ENCODE measurements around the gene ZNRD2.

Gene ZNRD2

DNA sequence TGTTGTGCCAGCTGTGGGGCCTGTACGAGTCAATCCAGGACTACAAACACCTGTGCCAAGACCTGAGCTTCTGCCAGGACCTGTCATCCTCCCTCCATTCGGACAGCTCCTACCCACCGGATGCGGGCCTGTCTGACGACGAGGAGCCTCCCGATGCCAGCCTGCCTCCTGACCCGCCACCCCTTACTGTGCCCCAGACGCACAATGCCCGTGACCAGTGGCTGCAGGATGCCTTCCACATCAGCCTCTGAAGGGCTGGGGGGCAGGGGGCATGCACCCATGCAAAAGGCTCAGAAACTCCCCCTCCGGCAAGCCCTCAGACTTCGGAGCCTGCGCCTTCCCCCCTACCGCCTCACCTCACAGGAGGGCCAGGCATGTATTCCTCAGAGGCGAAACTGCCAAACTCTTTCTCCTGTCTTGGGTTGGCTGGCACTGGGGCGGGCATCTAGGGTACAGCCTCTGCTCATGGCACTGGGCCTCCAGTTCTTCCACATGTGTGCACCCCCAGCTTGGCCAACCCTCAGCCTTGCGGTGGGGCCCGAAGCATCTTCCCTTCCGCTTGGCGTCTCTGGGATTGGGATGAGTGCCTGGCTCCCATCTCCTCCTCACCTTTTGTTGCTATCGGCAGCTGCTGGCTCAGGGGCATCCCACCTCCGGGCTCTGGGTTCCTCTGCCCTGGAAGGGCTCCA lies 3.3 kb downstream of the ZNRD2 start:
- no peak for DNase-seq (ENCODE audit: low read depth in 2 of 2, low spot score in 1 of 2)

DNA sequence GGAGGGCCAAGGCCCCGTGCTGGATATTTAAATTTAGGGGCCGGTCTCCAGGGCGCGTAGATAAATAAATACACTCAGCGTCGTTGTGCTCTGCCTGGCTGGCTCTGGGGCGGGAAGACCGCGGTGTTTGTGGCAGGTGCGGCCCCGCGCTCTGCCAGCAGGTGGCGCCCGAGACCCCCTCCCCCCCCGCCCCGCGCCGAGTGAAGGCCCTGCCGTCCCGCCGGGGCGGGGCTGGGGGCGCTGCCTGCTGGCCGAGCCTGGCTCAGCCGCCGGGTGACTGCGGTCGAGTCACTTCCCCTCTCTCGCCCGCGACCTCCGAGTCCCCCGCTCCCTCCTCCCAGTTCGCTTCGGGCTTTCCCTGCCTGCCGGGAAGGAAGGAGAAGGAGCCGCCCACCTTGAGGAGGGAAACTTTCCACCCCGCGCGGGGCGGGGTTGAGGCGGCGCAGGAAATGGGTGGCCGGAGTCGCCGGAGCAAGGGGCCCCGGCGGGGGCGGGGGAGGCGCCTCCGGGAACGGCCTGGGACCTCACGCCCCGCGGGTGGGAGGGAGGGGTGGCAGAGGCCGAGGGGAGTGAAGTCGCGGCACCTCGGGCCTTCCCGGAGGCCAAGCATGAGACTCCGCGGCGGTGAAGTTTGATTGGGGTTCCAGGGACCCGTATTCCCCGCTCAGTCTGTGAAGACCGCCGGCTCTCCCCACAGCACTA lies 4.0 kb downstream of the ZNRD2 start:
- peak; percentile 55 to 77 for DNase-seq (ENCODE audit: low read depth in 2 of 2, low spot score in 1 of 2)

DNA sequence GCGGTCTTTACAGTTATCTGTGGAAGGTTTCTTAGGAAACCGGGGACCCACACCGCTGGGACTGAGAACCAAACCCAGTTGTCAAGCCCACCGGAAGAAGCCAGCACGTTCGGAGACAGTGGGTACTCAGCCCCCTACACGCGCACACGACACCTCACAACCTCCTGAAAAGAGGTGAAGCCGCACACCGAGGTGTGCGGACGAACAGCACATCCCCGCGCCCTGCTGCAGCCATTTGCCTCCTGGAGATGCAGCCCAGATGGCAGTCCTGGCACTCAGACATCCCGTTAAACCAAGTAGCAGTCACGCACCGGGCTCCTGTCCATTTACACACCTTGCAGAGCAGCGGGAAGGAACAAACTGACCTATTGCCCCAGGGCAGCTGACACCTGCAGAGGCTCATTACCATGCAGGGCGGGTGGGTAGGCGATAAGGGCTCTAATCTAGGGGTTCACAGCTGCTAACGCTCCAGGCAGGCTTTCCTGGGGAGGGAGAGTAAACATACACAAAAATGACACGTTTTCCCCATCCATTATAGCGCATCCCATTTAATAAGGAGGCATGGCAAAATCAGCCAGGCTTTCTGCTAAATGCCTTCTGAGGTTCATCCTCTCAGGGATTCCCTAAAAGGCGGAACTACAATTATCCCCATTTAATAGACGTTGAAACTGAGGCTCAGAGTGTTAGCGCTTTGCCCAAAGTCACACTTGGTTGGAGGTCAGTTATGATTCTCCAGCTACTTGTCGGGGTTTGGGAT lies 4.7 kb downstream of the ZNRD2 start:
- no peak for DNase-seq (ENCODE audit: low read depth in 2 of 2, low spot score in 1 of 2)

DNA sequence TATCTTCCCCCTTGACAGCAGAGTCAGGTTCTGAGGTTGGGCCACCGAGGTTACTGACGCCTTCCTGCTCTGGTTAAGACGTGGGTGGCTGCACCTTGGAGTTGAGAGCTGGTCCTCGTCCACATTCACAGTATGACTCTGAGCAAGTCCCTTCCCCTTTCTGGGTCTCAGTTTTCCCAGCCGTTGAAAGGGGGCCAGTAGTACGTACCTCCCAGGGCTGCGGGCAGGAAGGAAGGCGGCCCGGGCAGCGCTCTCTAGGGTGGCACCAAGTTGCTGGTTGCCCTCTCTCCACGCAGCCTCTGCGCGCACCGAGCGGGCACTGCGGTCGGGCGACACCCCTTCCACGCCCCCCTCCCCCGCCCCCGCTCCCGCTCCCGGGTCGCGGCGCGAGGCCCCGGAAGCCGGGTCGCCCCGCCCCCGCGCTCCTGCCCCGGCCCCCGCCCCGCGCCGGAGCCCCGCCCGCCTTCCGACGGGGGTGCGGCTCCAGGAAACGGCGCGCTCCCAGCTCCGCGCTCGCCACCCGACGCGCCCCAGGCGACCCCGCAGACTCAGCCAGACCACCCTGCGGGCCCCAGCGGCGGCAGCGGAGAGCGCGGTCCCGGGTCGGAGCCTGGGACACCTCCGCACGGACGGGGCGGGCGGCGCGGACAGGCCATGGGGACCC lies 5.4 kb downstream of the ZNRD2 start, which contains the start of gene EHBP1L1:
EHBP1L1 (plus strand) TSS at position 486 of the 664 bp plus-strand sequence. CDS start 250 bp downstream, outside the sequence.
- DNase-seq (ENCODE audit: low read depth in 2 of 2, low spot score in 1 of 2), result peak; percentile 37 to 53

DNA sequence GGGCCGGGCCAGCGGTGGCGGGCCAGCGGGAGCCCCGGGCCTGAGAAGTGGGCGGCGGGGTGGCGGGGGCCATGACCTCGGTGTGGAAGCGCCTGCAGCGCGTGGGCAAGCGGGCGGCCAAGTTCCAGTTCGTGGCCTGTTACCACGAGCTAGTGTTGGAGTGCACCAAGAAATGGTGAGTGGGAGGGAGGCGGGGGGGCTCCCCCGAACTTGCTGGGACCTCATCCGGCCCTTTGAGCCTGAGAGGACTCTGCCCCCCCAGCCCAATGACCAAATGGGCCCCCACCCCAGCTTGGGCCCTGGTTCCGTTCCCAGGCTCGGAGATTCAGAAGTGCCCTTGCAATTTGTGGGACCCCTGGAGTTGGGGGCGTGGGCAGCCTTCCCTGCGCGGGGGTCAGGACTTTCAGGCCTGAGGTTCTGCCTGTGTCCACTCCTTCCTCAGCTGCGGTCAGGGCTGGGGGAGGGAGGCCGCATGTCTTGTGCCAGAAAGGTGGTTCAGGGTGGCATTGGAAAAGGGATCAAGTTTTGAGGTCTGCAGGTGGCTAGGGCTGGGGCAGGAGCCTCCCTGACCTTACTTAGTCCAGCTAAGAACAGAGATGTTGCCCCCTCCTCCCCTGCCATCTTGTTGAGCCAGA lies 6.1 kb downstream of the ZNRD2 start:
- DNase-seq (ENCODE audit: low read depth in 2 of 2, low spot score in 1 of 2), result no peak

DNA sequence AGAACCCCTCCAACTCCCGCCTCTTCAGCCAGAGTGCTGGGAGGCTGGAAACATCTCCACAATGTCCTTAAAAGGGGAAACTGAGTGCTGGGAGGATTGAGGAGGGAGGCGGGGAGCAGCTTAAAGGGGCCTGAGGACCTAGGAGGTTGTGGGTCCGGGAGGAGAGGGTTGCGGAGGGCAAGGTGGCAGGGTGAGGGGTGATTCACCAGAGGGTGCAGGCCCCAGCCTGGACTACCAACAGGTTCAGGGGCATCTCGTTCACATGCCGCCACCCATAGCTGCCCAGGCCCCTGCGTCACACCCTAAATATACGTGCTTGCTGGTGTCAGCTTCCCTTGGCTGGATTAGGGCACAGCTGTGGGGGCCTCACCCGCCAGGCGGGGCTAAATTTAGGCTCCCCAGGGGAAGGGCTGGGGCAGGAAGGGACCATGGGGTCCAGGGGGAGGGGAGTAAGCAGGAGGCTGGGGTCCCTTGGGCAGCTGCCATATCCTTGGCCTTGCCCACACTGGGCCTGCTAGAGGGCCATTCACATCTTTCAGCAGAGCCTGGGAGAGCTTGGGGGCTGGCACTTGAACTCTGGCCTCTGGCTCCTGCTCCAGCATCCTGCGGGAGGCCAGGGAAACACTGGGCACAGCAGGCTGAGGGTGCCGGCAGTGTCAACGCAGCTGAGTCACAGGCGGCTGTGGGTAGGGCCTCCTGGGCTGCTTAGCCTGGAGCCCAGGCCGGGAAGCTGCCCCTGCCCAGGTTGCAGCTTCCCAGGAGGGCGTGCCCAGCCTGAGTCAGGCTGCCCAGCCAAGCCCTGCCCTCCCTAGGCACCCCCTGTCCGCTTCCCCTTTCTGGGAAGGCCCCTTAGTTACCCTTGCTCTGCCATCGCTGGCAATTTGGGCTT lies 6.8 kb downstream of the ZNRD2 start:
- DNase-seq (ENCODE audit: low read depth in 2 of 2, low spot score in 1 of 2), result no peak

DNA sequence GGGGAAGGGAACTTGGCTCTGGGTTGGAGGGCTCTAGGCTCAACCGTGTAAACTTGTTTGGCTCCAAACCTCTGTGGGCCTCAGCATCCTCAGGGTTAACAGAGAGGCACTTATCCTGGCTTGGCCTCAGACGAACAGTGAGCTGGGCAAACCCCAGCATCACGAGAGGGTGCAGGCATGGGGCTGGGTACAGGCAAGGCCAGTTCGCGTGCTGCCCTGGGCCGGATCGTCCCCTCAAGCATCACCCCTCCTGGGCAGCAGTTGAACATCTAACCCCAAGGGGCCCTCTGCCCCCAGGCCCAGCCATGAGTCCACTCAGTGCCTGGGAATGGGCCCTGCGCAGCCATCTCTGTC lies 7.5 kb downstream of the ZNRD2 start:
- DNase-seq (ENCODE audit: low read depth in 2 of 2, low spot score in 1 of 2), result no peak

DNA sequence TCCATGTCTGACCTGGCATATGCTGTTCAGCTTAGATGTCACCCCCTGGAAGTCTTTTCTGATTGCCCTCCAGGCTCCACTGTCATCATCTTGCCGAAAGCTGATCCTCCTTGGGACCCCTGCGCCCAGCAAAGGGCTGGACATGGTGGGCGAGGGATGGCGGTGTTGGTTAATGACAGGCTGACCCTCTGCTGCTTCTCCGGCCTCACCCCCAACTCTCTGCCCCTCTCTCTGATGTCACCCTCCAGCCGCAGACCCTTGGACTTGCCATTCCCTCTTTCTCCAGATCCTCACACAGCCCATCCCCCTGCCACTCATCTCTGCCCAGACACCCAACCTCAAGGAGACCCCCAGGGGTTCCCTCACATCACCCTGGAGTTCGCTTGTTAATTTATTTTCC lies 7.9 kb downstream of the ZNRD2 start:
- no peak for DNase-seq (ENCODE audit: low read depth in 2 of 2, low spot score in 1 of 2)

DNA sequence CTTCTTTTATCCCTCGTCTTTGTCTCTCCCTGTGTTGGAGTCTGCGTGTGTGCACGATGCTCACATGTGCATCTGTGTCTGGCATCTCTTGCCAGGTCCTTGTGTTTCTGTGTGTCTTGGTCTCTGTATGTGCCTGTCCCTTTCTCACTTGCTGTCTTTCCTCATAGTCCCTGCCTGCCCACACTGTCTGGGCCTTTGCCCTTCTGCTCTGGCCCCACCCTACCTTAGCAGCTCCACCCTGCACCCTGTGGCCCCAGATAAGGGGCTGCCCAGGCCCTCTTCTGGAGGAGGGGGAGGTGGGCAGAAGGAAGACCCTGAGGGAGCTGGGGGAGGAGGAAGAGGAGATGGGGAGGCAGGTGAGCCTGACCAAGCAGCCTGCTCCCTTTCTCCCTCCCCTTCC lies 8.4 kb downstream of the ZNRD2 start:
- DNase-seq (ENCODE audit: low read depth in 2 of 2, low spot score in 1 of 2), result no peak

DNA sequence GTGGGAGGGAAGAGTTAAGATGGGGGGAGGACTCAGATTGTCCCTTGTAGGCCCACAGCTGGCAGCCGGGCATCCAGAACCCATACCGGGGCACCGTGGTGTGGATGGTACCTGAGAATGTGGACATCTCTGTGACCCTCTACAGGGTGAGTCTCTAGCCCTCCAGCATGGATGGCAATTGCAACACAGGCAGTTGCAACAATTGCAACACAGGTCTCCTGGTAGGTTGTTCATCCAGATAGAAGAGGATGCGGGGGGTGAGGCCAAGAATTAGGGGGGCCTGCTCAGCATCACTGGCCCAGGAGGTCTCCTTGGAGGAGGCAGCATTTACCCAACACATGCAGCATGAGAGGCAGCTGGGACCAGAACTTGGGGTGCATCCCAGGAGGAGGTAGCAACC lies 9.0 kb downstream of the ZNRD2 start:
- no peak for DNase-seq (ENCODE audit: low read depth in 2 of 2, low spot score in 1 of 2)

DNA sequence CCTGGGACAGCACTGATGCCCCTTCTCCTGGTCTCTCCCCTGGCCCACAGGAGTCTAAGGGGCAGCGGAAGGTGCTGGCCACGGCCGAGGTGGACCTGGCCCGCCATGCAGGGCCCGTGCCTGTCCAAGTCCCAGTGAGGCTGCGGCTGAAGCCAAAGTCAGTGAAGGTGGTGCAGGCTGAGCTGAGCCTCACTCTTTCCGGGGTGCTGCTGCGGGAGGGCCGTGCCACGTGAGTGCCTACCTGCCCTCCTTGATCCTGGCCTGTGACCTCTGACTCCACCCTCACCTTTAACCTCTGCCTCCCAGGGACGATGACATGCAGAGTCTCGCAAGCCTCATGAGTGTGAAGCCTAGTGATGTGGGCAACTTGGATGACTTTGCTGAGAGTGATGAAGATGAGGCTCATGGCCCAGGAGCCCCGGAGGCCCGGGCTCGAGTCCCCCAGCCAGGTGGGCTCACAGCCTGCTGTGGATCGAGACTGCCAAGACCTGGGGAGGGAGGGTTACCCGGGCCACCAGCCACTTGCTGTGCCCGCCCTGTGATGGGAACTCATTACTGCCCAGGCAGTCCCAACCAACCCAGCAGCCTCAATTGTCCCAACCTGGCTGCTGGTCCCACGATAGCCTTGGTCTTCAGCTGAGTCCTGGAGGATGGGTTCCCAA lies 9.9 kb downstream of the ZNRD2 start:
- DNase-seq (ENCODE audit: low read depth in 2 of 2, low spot score in 1 of 2), result no peak

DNA sequence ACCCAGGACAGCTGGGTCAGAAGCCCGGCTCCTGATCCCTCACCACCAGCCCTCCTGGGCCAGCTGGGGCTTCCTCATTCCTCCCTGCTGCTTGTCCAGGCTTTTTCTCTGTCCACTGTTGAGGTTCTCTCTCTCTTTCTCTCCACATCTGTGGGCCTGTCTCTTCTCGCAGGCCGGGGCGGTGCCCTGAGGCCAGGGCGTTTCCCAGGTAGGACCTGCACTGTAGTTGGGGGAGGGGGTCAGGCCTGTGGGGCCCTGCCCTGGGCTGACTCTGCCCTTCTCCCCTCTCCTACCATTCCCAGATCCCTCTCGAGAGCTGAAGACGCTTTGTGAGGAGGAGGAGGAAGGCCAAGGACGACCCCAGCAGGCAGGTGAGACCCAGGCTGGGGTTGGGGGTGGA lies 10.5 kb downstream of the ZNRD2 start:
- no peak for DNase-seq (ENCODE audit: low read depth in 2 of 2, low spot score in 1 of 2)

DNA sequence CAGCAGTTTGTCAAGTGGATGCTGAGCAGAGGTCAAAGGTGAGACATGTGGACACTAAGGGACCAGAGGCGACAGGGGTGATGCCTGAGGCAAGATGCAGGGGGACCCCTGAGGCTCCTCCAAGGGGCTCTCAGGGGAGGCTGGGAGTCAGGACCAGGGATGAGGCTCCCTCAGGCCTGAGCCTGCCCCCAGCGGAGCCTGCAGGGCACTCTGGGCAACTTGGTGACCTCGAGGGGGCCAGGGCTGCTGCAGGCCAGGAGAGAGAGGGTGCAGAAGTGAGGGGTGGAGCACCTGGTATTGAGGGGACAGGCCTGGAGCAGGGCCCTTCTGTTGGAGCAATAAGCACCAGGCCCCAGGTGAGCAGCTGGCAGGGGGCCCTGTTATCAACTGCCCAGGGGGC lies 11.7 kb downstream of the ZNRD2 start:
- DNase-seq (ENCODE audit: low read depth in 2 of 2, low spot score in 1 of 2), result no peak

DNA sequence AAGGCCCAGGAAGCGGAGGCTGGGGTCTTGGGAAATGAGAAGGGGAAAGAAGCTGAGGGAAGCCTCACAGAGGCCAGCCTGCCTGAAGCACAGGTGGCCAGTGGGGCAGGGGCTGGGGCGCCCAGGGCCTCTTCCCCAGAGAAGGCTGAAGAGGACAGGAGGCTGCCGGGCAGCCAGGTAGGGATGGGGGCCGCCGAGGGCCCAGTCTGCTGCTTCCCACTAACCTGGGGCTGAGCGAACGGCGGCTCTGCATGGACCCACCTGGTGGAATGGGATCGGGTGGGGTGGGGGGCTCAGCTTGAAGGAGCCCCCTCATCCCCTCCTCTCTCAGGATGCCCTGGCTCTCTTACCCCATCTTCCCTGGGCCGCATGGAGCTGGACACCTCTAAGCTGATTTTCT lies 13.3 kb downstream of the ZNRD2 start:
- DNase-seq (ENCODE audit: low read depth in 2 of 2, low spot score in 1 of 2), result no peak

DNA sequence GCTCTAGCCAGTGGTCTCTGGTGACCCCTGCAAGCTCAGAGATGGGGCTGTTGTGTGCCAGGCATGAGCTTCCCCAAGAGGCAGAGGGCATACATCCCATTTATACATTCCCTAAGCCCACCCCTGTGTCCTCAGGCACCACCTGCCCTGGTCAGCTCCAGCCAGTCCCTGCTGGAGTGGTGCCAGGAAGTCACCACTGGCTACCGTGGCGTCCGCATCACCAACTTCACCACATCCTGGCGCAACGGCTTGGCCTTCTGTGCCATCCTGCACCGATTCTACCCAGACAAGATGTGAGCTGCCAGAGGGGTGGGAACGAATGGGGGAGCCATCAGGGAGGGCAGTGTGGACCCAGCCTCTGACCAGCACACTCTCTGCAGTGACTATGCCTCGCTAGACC lies 13.8 kb downstream of the ZNRD2 start:
- no peak for DNase-seq (ENCODE audit: low read depth in 2 of 2, low spot score in 1 of 2)

DNA sequence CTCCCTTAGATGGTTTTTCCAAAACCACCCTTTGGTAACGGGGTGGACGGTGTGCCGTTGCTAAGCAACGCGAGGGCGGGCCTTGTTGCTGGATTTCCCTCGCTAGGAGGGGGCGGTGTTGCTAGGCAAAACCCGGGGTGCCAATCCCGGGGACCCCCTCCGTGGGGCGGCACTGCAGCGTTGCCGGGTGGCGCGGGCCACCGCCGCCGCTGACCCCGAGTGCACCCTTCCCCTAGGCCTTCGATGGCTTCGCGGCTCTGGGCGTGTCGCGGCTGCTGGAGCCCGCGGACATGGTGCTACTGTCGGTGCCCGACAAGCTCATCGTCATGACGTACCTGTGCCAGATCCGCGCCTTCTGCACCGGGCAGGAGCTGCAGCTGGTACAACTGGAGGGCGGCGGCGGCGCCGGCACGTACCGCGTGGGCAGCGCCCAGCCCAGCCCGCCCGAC lies 14.5 kb downstream of the ZNRD2 start:
- no peak for DNase-seq (ENCODE audit: low read depth in 2 of 2, low spot score in 1 of 2)

DNA sequence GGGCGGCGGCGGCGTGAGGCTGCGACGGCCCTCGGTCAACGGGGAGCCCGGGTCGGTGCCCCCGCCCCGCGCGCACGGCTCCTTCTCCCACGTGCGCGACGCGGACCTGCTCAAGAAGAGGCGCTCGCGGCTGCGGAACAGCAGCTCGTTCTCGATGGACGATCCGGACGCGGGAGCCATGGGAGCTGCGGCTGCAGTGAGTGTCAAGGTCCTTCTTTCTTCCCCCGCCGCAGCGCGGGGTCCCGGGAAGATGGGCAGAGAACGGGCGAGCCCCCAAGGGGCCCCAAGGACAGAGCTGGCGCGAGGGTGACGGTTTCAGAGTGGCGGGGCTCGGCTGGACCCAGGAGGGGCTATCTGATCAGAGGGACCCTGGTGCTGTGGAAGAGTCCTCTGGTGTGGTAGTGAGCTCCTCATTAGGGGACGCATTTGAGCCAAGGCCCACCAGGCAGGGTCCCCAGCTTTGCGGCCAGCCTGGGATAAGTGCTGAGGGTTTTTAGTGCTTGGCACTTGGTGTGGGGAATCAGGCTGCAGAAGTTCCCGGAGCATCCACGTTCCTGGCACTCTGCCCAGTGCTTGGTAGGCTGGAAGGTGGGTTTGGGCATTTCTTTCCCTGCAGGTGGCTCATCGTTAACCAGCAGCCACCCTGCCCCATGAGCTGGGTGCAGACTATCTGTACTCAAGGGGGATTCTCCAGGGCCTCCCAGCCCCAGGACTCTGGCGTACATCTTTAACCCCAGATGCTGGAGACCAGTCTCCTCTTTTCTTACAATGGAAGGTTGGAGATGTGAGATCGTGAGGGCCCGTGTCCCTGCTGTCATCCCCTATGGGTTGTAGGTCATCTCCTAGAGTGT lies 15.3 kb downstream of the ZNRD2 start:
- DNase-seq (ENCODE audit: low read depth in 2 of 2, low spot score in 1 of 2), result no peak

DNA sequence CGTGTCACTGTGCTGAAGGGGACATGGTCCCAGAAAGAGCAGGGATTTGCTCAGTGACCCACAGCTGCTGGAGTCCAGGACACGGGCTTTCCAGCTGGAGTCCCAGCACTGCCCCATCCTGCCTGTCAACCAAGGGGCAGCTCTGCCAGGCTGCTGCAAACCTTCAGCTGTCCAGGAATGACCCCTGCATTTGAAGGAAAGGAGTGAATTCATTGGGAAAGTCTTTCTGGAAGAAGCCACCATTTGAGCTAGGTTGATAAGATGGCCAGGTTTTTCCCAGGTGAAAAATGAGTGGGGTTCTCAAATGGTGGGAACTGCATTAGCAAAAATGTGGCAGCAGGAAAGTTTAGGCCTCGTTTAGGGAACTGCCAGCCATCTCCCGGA lies 16.0 kb downstream of the ZNRD2 start:
- DNase-seq (ENCODE audit: low read depth in 2 of 2, low spot score in 1 of 2), result no peak

DNA sequence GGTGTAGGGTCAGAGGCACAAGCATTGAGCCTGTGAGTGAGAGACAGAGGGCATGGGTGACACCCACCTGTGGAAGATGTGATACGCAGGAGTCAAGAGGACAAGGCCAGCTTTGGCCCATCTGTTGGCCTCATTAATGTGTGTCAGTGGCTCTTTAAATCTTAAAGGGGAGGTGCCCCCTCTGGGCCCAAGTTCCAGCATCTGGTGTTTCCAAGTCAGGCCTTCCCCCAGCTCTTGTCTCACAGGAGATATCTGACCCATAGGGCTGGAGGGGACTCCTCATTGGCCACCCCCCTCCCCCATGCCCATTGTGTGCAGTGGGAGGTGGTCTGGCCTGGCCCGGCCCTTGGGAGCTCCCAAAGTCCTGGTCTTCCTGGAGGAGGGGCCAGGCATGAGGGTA lies 16.4 kb downstream of the ZNRD2 start:
- DNase-seq (ENCODE audit: low read depth in 2 of 2, low spot score in 1 of 2), result no peak

All from stimulated activated CD8-positive, alpha-beta memory T cell treated with anti-CD3 and anti-CD28 coated beads, Interleukin-4, amount 100 ng/mL, for 4 hours (primary cell).